H1 (cell line): ENCODE measurements around the gene RAET1E. TPM values are rescaled to one million over a fixed set of nuclear protein-coding genes. Genes with fewer than 3 reads are reported as not detected.

Experiments
- CTCF ChIA-PET: fragments of 300-600 bp; sonication (Branson Sonifier 250); formaldehyde crosslinking; loops from one replicate; lab custom pipeline; 2021; ENCODE audit not compliant: partially characterized antibody; lab: Charles Lee
- POLR2A ChIA-PET: fragments of 300-600 bp; sonication (Branson Sonifier 250); formaldehyde crosslinking; loops from one replicate; lab custom pipeline; 2021; ENCODE audit warnings: inconsistent platforms; ENCODE audit not compliant: partially characterized antibody; lab: Charles Lee
- DNase-seq, 2 experiments: peaks; one replicate each; pipeline versions ENCODE4 v3.0.0 to v3.0.0-alpha.2; 2010 to 2022; ENCODE audit warnings: low spot score in 2 of 2, low read depth in 1 of 2, mixed read lengths in 1 of 2
- FAIRE-seq: peaks from 2 replicates; lab custom pipeline; 2011; peaks lifted over from hg19 to GRCh38; lab: Jason Lieb, UNC
- H2AFZ ChIP-seq: 2 replicates; pipeline ENCODE4 v1.8.1; 2012; ENCODE audit warnings: low read length, inconsistent platforms
- H2AK5ac ChIP-seq: 2 replicates; pipeline ENCODE4 v1.6.1; 2013; ENCODE audit warnings: low read depth, low read length
- H2BK120ac ChIP-seq: replicated peaks from 2 replicates; pipeline ENCODE3; 2013; ENCODE audit warnings: low read depth, low read length, inconsistent platforms
- H2BK12ac ChIP-seq: 2 replicates; pipeline ENCODE4 v1.6.1; 2013; ENCODE audit warnings: low read depth, low read length
- H2BK15ac ChIP-seq: 2 replicates; pipeline ENCODE4 v1.6.1; 2013; ENCODE audit warnings: low read length
- H2BK20ac ChIP-seq: 2 replicates; pipeline ENCODE4 v1.6.1; 2013; ENCODE audit warnings: low read length
- H2BK5ac ChIP-seq: 2 replicates; pipeline ENCODE4 v1.6.1; 2013; ENCODE audit warnings: low read depth, low read length
- H3K14ac ChIP-seq: 2 replicates; pipeline ENCODE4 v1.6.1; 2013; ENCODE audit warnings: inconsistent platforms; ENCODE audit not compliant: insufficient read length
- H3K18ac ChIP-seq: 2 replicates; pipeline ENCODE4 v1.6.1; 2013; ENCODE audit warnings: low read length; ENCODE audit errors: extremely low read depth
- H3K23ac ChIP-seq: 2 replicates; pipeline ENCODE4 v1.6.1; 2013; ENCODE audit warnings: inconsistent platforms; ENCODE audit not compliant: insufficient read length
- H3K23me2 ChIP-seq: 2 replicates; pipeline ENCODE4 v1.6.1; 2013; ENCODE audit warnings: low read depth, low read length
- H3K27ac ChIP-seq: 2 replicates; pipeline ENCODE4 v1.6.1; 2011; ENCODE audit warnings: low read depth, low read length, inconsistent platforms
- H3K27me3 ChIP-seq, 4 experiments: replicated peaks in 1 of 4; 1 replicate in 1 of 4; 2 replicates in 3 of 4; pipeline versions ENCODE4 v1.6.1 to v1.8.1; 2011 to 2013; ENCODE audit warnings: low read length in 3 of 4, mild to moderate bottlenecking in 3 of 4, inconsistent platforms in 2 of 4, mixed read lengths in 2 of 4, moderate library complexity in 1 of 4; ENCODE audit not compliant: control insufficient read depth in 3 of 4, insufficient read depth in 3 of 4; ENCODE audit errors: extremely low read depth in 1 of 4
- H3K36me3 ChIP-seq, 4 experiments: 2 replicates each; pipeline versions ENCODE4 v1.6.1 to v1.8.1; 2011 to 2013; ENCODE audit warnings: mild to moderate bottlenecking in 4 of 4, low read length in 3 of 4, moderate library complexity in 2 of 4, control low read depth in 1 of 4, inconsistent platforms in 1 of 4; ENCODE audit not compliant: insufficient read depth in 4 of 4, control insufficient read depth in 2 of 4
- H3K4ac ChIP-seq: replicated peaks from 2 replicates; pipeline ENCODE3; 2013; ENCODE audit warnings: low read length, low read depth, mixed read lengths, inconsistent platforms; ENCODE audit not compliant: insufficient read length
- H3K4me1 ChIP-seq, 4 experiments: replicated peaks in 1 of 4; 1 replicate in 1 of 4; 2 replicates in 3 of 4; pipeline versions ENCODE4 v1.6.1 to v1.8.1; 2011 to 2013; ENCODE audit warnings: low read length in 3 of 4, inconsistent platforms in 2 of 4, mixed read lengths in 1 of 4; ENCODE audit not compliant: insufficient read depth in 4 of 4, control insufficient read depth in 3 of 4
- H3K4me2 ChIP-seq, 2 experiments: 2 replicates each; pipeline versions ENCODE4 v1.6.1 to v1.8.1; 2011 to 2013; ENCODE audit warnings: low read depth in 2 of 2, low read length in 2 of 2, control low read depth in 1 of 2, inconsistent platforms in 1 of 2, mild to moderate bottlenecking in 1 of 2; ENCODE audit not compliant: insufficient read depth in 1 of 2
- H3K4me3 ChIP-seq, 4 experiments: fragments of 200-600, 300-600 bp in 1 of 4; sonication (generic), shearing (Covaris generic), sonication (Bioruptor Twin) in 1 of 4; 2 replicates each; pipeline versions ENCODE4 v1.5.1 to v1.8.1; 2011 to 2016; ENCODE audit warnings: low read length in 4 of 4, low read depth in 3 of 4, control low read depth in 2 of 4, inconsistent platforms in 2 of 4, mild to moderate bottlenecking in 2 of 4, mixed read lengths in 1 of 4, moderate library complexity in 1 of 4; ENCODE audit not compliant: insufficient read depth in 2 of 4; ENCODE audit errors: extremely low read depth in 1 of 4
- H3K56ac ChIP-seq: replicated peaks from 2 replicates; pipeline ENCODE3; 2013; ENCODE audit warnings: low read depth, mild to moderate bottlenecking, mixed read lengths, low read length, inconsistent platforms; ENCODE audit not compliant: insufficient read length
- H3K79me1 ChIP-seq: 2 replicates; pipeline ENCODE4 v1.6.1; 2013; ENCODE audit warnings: low read depth, low read length, control low read depth
- H3K79me2 ChIP-seq, 2 experiments: 2 replicates each; pipeline versions ENCODE4 v1.6.1 to v1.8.1; 2012 to 2013; ENCODE audit warnings: low read length in 2 of 2, mild to moderate bottlenecking in 2 of 2, inconsistent platforms in 1 of 2; ENCODE audit not compliant: insufficient read depth in 2 of 2, control insufficient read depth in 1 of 2
- H3K9ac ChIP-seq, 4 experiments: replicated peaks in 1 of 4; 1 replicate in 1 of 4; 2 replicates in 3 of 4; pipeline versions ENCODE4 v1.6.1 to v1.8.1; 2011 to 2013; ENCODE audit warnings: low read depth in 3 of 4, low read length in 3 of 4, control low read depth in 2 of 4, mild to moderate bottlenecking in 2 of 4, moderate library complexity in 2 of 4, inconsistent platforms in 1 of 4; ENCODE audit errors: extremely low read depth in 1 of 4
- H3K9me3 ChIP-seq, 2 experiments: 2 replicates each; pipeline versions ENCODE4 v1.6.1 to v1.8.1; 2012 to 2013; ENCODE audit warnings: mild to moderate bottlenecking in 2 of 2, moderate library complexity in 2 of 2, control low read depth in 1 of 2, inconsistent platforms in 1 of 2, low read depth in 1 of 2, low read length in 1 of 2, mixed read lengths in 1 of 2; ENCODE audit not compliant: insufficient read depth in 2 of 2
- H4K20me1 ChIP-seq, 2 experiments: replicated peaks in 1 of 2; 2 replicates each; pipeline versions ENCODE3 to v1.8.1; 2011 to 2013; ENCODE audit warnings: inconsistent platforms in 2 of 2, low read length in 2 of 2, mild to moderate bottlenecking in 1 of 2; ENCODE audit not compliant: insufficient read depth in 2 of 2, control insufficient read depth in 1 of 2
- H4K5ac ChIP-seq: 2 replicates; pipeline ENCODE4 v1.6.1; 2013; ENCODE audit warnings: low read length, low read depth, mixed read lengths, inconsistent platforms; ENCODE audit not compliant: insufficient read length
- H4K8ac ChIP-seq: 2 replicates; pipeline ENCODE4 v1.8.0; 2013; ENCODE audit warnings: mild to moderate bottlenecking, moderate library complexity, low read length, inconsistent platforms; ENCODE audit not compliant: insufficient read depth; ENCODE audit errors: extremely low read depth
- H4K91ac ChIP-seq: replicated peaks from 2 replicates; pipeline ENCODE3; 2013; ENCODE audit warnings: low read length, mixed read lengths, inconsistent platforms; ENCODE audit not compliant: insufficient read length
- ASH2L ChIP-seq: fragments of 200-600, 300-600 bp; sonication (generic); IDR thresholded peaks from one replicate; pipeline ENCODE4 v1.7.1; 2017; ENCODE audit warnings: low read length
- EGR1 ChIP-seq: IDR thresholded peaks from 2 replicates; pipeline ENCODE4 v1.6.1; 2011; ENCODE audit warnings: low read depth, low read length, borderline replicate concordance
- NANOG ChIP-seq: IDR thresholded peaks from 2 replicates; pipeline ENCODE4 v1.6.1; 2011; ENCODE audit warnings: low read length, low read depth, mild to moderate bottlenecking, inconsistent platforms; ENCODE audit not compliant: insufficient read depth, poor library complexity, severe bottlenecking
- RFX5 ChIP-seq: IDR thresholded peaks from 2 replicates; pipeline ENCODE4 v1.6.1; 2011; ENCODE audit warnings: low read depth, low read length, improper control_type of control experiment, borderline replicate concordance
- SP4 ChIP-seq: IDR thresholded peaks from 2 replicates; pipeline ENCODE4 v1.6.1; 2012; ENCODE audit warnings: low read length, inconsistent platforms
- WGBS, 2 experiments: shearing (Covaris generic) in 1 of 2; methylation state at CpG; one replicate each; pipeline versions ENCODE4 v1.1.6 to v1.1.7; 2013 to 2015; ENCODE audit warnings: low lambda C conversion rate in 2 of 2, mixed read lengths in 2 of 2, inconsistent platforms in 1 of 2, low coverage in 1 of 2, missing lambda C conversion rate in 1 of 2; ENCODE audit not compliant: insufficient replicate concordance in 2 of 2, insufficient coverage in 1 of 2, insufficient read length in 1 of 2; ENCODE audit errors: extremely low coverage in 1 of 2, missing lambda C conversion rate in 1 of 2; 5-methylcytosine and 5-hydroxymethylcytosine counted together
- polyA plus RNA-seq, 7 experiments: library from polyadenylated mRNA; depleted of rRNA in 3 of 7; stranded (reverse) in 5 of 7; unstranded in 2 of 7; fragments of >200 nt in 5 of 7; fragments of 200-250 nt in 2 of 7; gene quantifications; 1 replicate in 5 of 7; 2 replicates in 1 of 7; 4 replicates in 1 of 7; pipeline versions ENCODE4 v1.2.1 to v1.2.3, GENCODE V29; 2011 to 2013; ENCODE audit warnings: missing spikeins in 2 of 7, mixed read lengths in 2 of 7
- total RNA-seq: library from RNA; stranded (reverse); fragmentation: NEBNext Ultra II Directional; extraction: Animal tissue kit (Norgen Biotek cat#: 25700); gene quantifications from 2 replicates; pipeline ENCODE4 v1.2.1, GENCODE V29; 2021

RAET1E gene
- total and polyA plus RNA-seq, 2 of the 8 experiments (the other 6 are each of a cell fraction or from before 2014, with no cell fraction given) = not detected

DNA sequence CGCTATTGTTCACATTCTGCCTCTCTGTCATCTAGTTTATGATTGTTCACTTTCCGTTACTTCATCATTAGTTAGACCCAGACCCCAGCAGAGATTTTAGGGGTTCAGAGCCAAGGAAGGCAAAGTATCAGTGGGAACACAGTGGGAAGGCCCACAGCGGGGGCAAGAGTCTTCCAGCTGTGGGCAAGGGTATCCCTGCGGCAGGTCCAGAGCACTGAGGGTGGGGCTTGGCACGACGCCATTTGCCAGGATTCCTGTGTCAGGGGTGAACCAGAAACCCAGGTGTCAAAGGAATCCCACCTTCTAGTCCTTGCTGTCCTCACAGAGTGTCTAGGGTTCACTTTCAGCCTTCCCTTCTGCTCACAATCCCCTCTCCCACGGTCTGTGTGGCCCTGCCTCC, 13.3 kb downstream of the RAET1E start:
- ChIA-PET POLR2A (no interaction called here), CTCF (interaction anchor here (1.0 to 1.9 kb wide), 6 partner anchors 10 to 45 kb away, joined by 3 to 7 read pairs (median 4); no protein-coding TSS in a partner anchor)
- H2BK120ac ChIP-seq = no peak overlapping the region
- H3K23ac ChIP-seq = no peak overlapping the region
- H3K18ac ChIP-seq = 0 out of 2 replicates have a peak overlapping the region, but pooled peaks have one; percentile 6
- peak overlapping the region; percentile 81; the same call in 1 of the 2 replicates for H2AFZ ChIP-seq
- no peaks in the 10 kb centered on the region for H3K79me1 ChIP-seq
- no peak overlapping the region for H3K9ac ChIP-seq
- H3K56ac ChIP-seq = no peak overlapping the region
- H3K23me2 ChIP-seq = no peaks in the 10 kb centered on the region
- peak overlapping the region; percentile 22 to 46; a peak in 3 of 4 replicates for H3K4me2 ChIP-seq
- no peaks in the 10 kb centered on the region; a peak in 1 of 7 replicates for H3K4me1 ChIP-seq
- no peaks in the 10 kb centered on the region for H3K79me2 ChIP-seq
- no peak overlapping the region for H2BK5ac ChIP-seq
- H4K91ac ChIP-seq = no peak overlapping the region
- H3K9me3 ChIP-seq = no peaks in the 10 kb centered on the region
- H4K8ac ChIP-seq = no peak overlapping the region
- no peaks in the 10 kb centered on the region for H3K36me3 ChIP-seq
- H3K14ac ChIP-seq = no peak overlapping the region
- H2BK15ac ChIP-seq = no peak overlapping the region
- no peak overlapping the region for H2AK5ac ChIP-seq
- H3K27me3 ChIP-seq = peaks cover 0 to 3% (median 0%) of the 10 kb centered on the region in 4 experiments; a peak in 2 of 7 replicates
- no peaks in the 10 kb centered on the region for H4K20me1 ChIP-seq
- DNase-seq = no peak
- no peak overlapping the region for H2BK12ac ChIP-seq
- H3K4me3 ChIP-seq = no peak overlapping the region; a peak in 1 of 8 replicates
- H3K4ac ChIP-seq = no peak overlapping the region
- no peak overlapping the region for H2BK20ac ChIP-seq
- TF ChIP-seq SP4 (no peak), NANOG (no peak), RFX5 (no peak), EGR1 (no peak), ASH2L (no peak)
- FAIRE-seq = no peak
- WGBS, 2 experiments = 80% methylated on average over 7 of the region's 7 CpGs; no CpG with 5 or more reads in 1 of the 2 experiments
- H4K5ac ChIP-seq = no peak overlapping the region
- H3K27ac ChIP-seq = no peak overlapping the region
